ENCODE data around the gene TPM1. TPM values are rescaled to one million over a fixed set of nuclear protein-coding genes. Genes with fewer than 3 reads are reported as not detected.

The TPM1 gene
- total and polyA plus RNA-seq, 10 of the 15 experiments (the other 5 are each of a cell fraction or from before 2014, with no cell fraction given): 0.43 to 10.0 (median 2.4) TPM

- no peak overlapping the region for H3K4me2 ChIP-seq (ENCODE audit: control insufficient read depth, insufficient read depth)
- no peaks in the 10 kb centered on the region for H3K4me1 ChIP-seq (ENCODE audit: control insufficient read depth, insufficient read depth, low read length)
- BruUV-seq (replicated peaks): no TSS peak
- in situ Hi-C loops (cut with MboI) (loop anchor here (10.0 kb wide), 1 partner anchor 312 kb away; no protein-coding TSS in a partner anchor), intact Hi-C loops (cut with micrococcal nuclease; ENCODE audit: unreplicated experiment) (no loop called here)
- no peaks in the 10 kb centered on the region for H3K79me2 ChIP-seq (ENCODE audit: control insufficient read depth, insufficient read depth, low read length)
- TF ChIP-seq CREM (IDR thresholded peaks at IDR 0.05; ENCODE audit: low read depth): no peak
- TF ChIP-seq FOXK2 (IDR thresholded peaks at IDR 0.05): no peak
- no peak for TF ChIP-seq GABPA (IDR thresholded peaks at IDR 0.05; ENCODE audit: low read depth)
- TF ChIP-seq, protein P1, sequence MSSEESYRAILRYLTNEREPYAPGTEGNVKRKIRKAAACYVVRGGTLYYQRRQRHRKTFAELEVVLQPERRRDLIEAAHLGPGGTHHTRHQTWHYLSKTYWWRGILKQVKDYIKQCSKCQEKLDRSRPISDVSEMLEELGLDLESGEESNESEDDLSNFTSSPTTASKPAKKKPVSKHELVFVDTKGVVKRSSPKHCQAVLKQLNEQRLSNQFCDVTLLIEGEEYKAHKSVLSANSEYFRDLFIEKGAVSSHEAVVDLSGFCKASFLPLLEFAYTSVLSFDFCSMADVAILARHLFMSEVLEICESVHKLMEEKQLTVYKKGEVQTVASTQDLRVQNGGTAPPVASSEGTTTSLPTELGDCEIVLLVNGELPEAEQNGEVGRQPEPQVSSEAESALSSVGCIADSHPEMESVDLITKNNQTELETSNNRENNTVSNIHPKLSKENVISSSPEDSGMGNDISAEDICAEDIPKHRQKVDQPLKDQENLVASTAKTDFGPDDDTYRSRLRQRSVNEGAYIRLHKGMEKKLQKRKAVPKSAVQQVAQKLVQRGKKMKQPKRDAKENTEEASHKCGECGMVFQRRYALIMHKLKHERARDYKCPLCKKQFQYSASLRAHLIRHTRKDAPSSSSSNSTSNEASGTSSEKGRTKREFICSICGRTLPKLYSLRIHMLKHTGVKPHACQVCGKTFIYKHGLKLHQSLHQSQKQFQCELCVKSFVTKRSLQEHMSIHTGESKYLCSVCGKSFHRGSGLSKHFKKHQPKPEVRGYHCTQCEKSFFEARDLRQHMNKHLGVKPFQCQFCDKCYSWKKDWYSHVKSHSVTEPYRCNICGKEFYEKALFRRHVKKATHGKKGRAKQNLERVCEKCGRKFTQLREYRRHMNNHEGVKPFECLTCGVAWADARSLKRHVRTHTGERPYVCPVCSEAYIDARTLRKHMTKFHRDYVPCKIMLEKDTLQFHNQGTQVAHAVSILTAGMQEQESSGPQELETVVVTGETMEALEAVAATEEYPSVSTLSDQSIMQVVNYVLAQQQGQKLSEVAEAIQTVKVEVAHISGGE (CRISPR knock-in tag; IDR thresholded peaks at IDR 0.05): no peak
- no peak for TF ChIP-seq NR2C2 (IDR thresholded peaks at IDR 0.05; ENCODE audit: borderline replicate concordance, control insufficient read depth, insufficient read length, low read depth)
- TF ChIP-seq NKRF (conservative IDR thresholded peaks at IDR 0.05): no peak
- TF ChIP-seq JUNB (IDR thresholded peaks at IDR 0.05): no peak
- no peak for TF ChIP-seq SIN3A (IDR thresholded peaks at IDR 0.05; ENCODE audit: low read depth, low read length)
- no peak for TF ChIP-seq ASH2L (IDR thresholded peaks at IDR 0.05; ENCODE audit: borderline replicate concordance, low read depth)
- no peak for TF ChIP-seq RB1 (IDR thresholded peaks at IDR 0.05; ENCODE audit: borderline replicate concordance)
- TF ChIP-seq CBX5 (IDR thresholded peaks at IDR 0.05; ENCODE audit: low read depth): no peak
- no peak for TF ChIP-seq NFYA (IDR thresholded peaks at IDR 0.05; ENCODE audit: borderline replicate concordance, low read depth, low read length)
- TF ChIP-seq MEF2B (IDR thresholded peaks at IDR 0.05; ENCODE audit: partially characterized antibody, poor library complexity, severe bottlenecking): no peak
- no peak for TF ChIP-seq BCL11A (IDR thresholded peaks at IDR 0.05; ENCODE audit: low read depth, low read length)
- TF ChIP-seq MTA2 (IDR thresholded peaks at IDR 0.05; ENCODE audit: low read depth): no peak
- TF ChIP-seq CHD1 (IDR thresholded peaks at IDR 0.05; ENCODE audit: low read depth, low read length): no peak
- no peak for TF ChIP-seq PML (IDR thresholded peaks at IDR 0.05; ENCODE audit: low read length)
- no peak for TF ChIP-seq ETV6 (conservative IDR thresholded peaks at IDR 0.05 in 1 of 2, IDR thresholded peaks at IDR 0.05 in 1 of 2; ENCODE audit: borderline replicate concordance in 1 of 2, low read depth in 1 of 2)
- TF ChIP-seq KAT2A (conservative IDR thresholded peaks at IDR 0.05; ENCODE audit: control insufficient read depth, low read depth, low read length): no peak
- no peak for TF ChIP-seq DPF2 (IDR thresholded peaks at IDR 0.05)
- CTCF ChIA-PET: interaction anchor here (4.6 kb wide), 1 partner anchor 40 kb away, joined by 35 read pairs; no protein-coding TSS in a partner anchor
- FAIRE-seq (no peak), ATAC-seq (no peak), DNase-seq (ENCODE audit: low read depth, low spot score) (no peak)
- H4K20me1 ChIP-seq (ENCODE audit: control insufficient read depth, insufficient read depth): no peaks in the 10 kb centered on the region
- H3K36me3 ChIP-seq (ENCODE audit: control insufficient read depth in 2 of 2, insufficient read depth in 2 of 2, low read length in 1 of 2): no peaks in the 10 kb centered on the region
- H3K9ac ChIP-seq (ENCODE audit: control insufficient read depth, insufficient read depth, low read length): no peak overlapping the region
- H3K27ac ChIP-seq (ENCODE audit: control insufficient read depth, insufficient read depth): no peak overlapping the region
- POLR2A ChIA-PET: no interaction called here
- SMC1A ChIA-PET (ENCODE audit: uncharacterized antibody, unreplicated experiment): interaction anchor here (1.0 to 1.5 kb wide), 6 partner anchors 9 to 205 kb away, joined by 3 to 5 read pairs (median 3); no protein-coding TSS in a partner anchor
- H3K9me3 ChIP-seq (replicated peaks; ENCODE audit: control insufficient read depth, insufficient read depth, low read length): no peaks in the 10 kb centered on the region
- no peak overlapping the region for H3K4me3 ChIP-seq
- RAD21 ChIA-PET (ENCODE audit: unreplicated experiment): interaction anchor here (1.3 kb wide), 1 partner anchor 239 kb away, joined by 4 read pairs; no protein-coding TSS in a partner anchor
- WGBS (ENCODE audit: insufficient coverage, insufficient replicate concordance, low lambda C conversion rate, missing lambda C conversion rate): 50% methylated on average over 5 of the region's 5 CpGs
- no peak overlapping the region for H2AFZ ChIP-seq (ENCODE audit: control insufficient read depth, low read depth, low read length)
- H3K27me3 ChIP-seq (replicated peaks in 1 of 2; ENCODE audit: control insufficient read depth in 2 of 2, insufficient read depth in 2 of 2, low read length in 1 of 2): no peaks in the 10 kb centered on the region; a peak in 1 of 4 replicates
Observed at GRCh38 chr15:63086947-63087346, 44.4 kb downstream of the TPM1 start.

Data from GM12878 (cell line).